Activated naive CD4-positive, alpha-beta T cell (primary cell): ENCODE results near the gene SPINK5.

ENCODE experiments used
- DNase-seq, 4 experiments: peaks; one replicate each; lab custom pipeline; 2025; lab: John Stamatoyannopoulos, UW

The SPINK5 gene

GRCh38 chr5:148094336-148094735 is 30.6 kb downstream of the SPINK5 start:
- DNase-seq: no peak

GRCh38 chr5:148104226-148104625 is 40.4 kb downstream of the SPINK5 start:
- no peak for DNase-seq

- DNase-seq: no peak
Measured at GRCh38 chr5:148107608-148108007, 43.8 kb downstream of the SPINK5 start.

GRCh38 chr5:148113243-148113642 is 49.5 kb downstream of the SPINK5 start:
- DNase-seq: no peak

- DNase-seq: no peak
Measured at GRCh38 chr5:148120317-148120716, 56.5 kb downstream of the SPINK5 start.

GRCh38 chr5:148125641-148126040 is 61.9 kb downstream of the SPINK5 start:
- no peak for DNase-seq

GRCh38 chr5:148135091-148136048 is 71.6 kb downstream of the SPINK5 start:
- DNase-seq: no peak

- no peak for DNase-seq
Measured at GRCh38 chr5:148140846-148141245, 77.1 kb downstream of the SPINK5 start.

GRCh38 chr5:148141645-148142044 is 77.9 kb downstream of the SPINK5 start:
- no peak for DNase-seq

- DNase-seq: no peak
Measured at GRCh38 chr5:148145916-148146315, 82.1 kb downstream of the SPINK5 start.

- DNase-seq: no peak
Measured at GRCh38 chr5:148146487-148146886, 82.7 kb downstream of the SPINK5 start.

- DNase-seq: no peak
Measured at GRCh38 chr5:148147415-148147814, 83.6 kb downstream of the SPINK5 start.

- no peak for DNase-seq
Measured at GRCh38 chr5:148151872-148152271, 88.1 kb downstream of the SPINK5 start.

- no peak for DNase-seq
Measured at GRCh38 chr5:148152781-148153180, 89.0 kb downstream of the SPINK5 start.

- no peak for DNase-seq
Measured at GRCh38 chr5:148156609-148157008, 92.8 kb downstream of the SPINK5 start.

- no peak for DNase-seq
Measured at GRCh38 chr5:148162038-148162437, 98.3 kb downstream of the SPINK5 start.

GRCh38 chr5:148163345-148163744 is 99.6 kb downstream of the SPINK5 start:
- no peak for DNase-seq

GRCh38 chr5:148166550-148167283 is 102.9 kb downstream of the SPINK5 start:
- DNase-seq: no peak

GRCh38 chr5:148168246-148168645 is 104.5 kb downstream of the SPINK5 start, which contains the start of gene SPINK14:
Gene SPINK14, plus strand, starts transcription at chr5:148168546. Its CDS starts 1,187 bp downstream, at chr5:148169733.
- DNase-seq: no peak

- DNase-seq: no peak
Measured at GRCh38 chr5:148172377-148172776, 108.6 kb downstream of the SPINK5 start.

- DNase-seq: no peak
Measured at GRCh38 chr5:148176480-148176879, 112.7 kb downstream of the SPINK5 start.

GRCh38 chr5:148177207-148177606 is 113.4 kb downstream of the SPINK5 start:
- DNase-seq: no peak
